ENCODE results near the gene LCMT1. TPM values are rescaled to one million over a fixed set of nuclear protein-coding genes. Genes with fewer than 3 reads are reported as not detected.
"Not testable (repeated sequence)": the region's sequence is repeated elsewhere in the genome, so short reads cannot be mapped to it uniquely, and the experiment has no call there.

LCMT1 gene
- total and polyA plus RNA-seq, 8 donors: 23.2 to 35.0 (median 30.2) TPM

- FAIRE-seq (no peak), DNase-seq (no peak), ATAC-seq (no peak)
- Histone ChIP-seq H3K4me3 (no peak overlapping the region), H3K36me3 (peaks cover 0 to 2% (median 0%) of the 10 kb centered on the region in 3 donors), H3K27ac (no peak overlapping the region), H3K9me3 (no peaks in the 10 kb centered on the region), H3K4me1 (no peaks in the 10 kb centered on the region), H3K27me3 (no peaks in the 10 kb centered on the region)
- 64 to 70% methylated on average over 5 of the region's 5 CpGs for WGBS, 2 donors
- TF ChIP-seq CTCF (IDR thresholded peaks at IDR 0.05): no peak
- intact Hi-C loops (cut with DNase I): no loop called here
Observed at GRCh38 chr16:25158401-25158800, 46.9 kb downstream of the LCMT1 start.

DNA sequence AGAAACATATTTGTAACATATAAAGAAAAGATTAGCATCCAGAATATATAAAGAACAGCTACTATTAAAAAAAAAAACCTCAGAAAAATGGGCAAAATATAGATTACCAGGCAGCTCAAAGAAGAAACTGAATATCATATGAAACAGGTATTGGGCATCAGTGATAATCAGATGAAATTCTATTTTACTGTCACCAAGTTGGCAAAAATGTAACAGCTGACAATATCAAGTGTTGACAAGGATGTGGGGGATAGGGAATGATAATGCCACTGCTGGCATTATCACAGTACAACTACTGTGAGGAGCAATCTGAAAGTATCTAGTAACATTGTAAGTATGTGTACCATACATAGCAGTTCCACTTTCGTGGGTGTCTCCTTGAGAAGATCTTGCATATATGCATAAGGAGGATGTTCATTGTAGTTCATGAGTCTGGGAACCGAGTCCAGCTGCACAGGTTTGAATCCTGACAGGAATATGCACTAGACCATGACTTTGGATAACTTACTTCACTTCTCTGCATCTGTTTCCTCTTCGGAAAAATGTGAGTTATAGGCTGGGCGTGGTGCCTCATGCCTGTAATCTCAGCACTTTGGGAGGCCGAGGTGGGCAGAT, 50.3 kb downstream of the LCMT1 start:
- no peak overlapping the region for H3K27ac ChIP-seq
- DNase-seq (no peak), FAIRE-seq (no peak), ATAC-seq (no peak)
- no peak overlapping the region for H3K4me3 ChIP-seq
- peaks cover 0 to 10% (median 3%) of the 10 kb centered on the region in 3 donors for H3K36me3 ChIP-seq
- intact Hi-C loops (cut with DNase I): no loop called here
- WGBS, 2 donors: 97 to 99% methylated on average over 5 of the region's 5 CpGs
- H3K4me1 ChIP-seq: no peaks in the 10 kb centered on the region
- H3K27me3 ChIP-seq: no peaks in the 10 kb centered on the region
- no peaks in the 10 kb centered on the region for H3K9me3 ChIP-seq
- TF ChIP-seq CTCF (IDR thresholded peaks at IDR 0.05): no peak

- Histone ChIP-seq H3K4me1 (no peaks in the 10 kb centered on the region), H3K9me3 (no peaks in the 10 kb centered on the region), H3K27me3 (no peaks in the 10 kb centered on the region), H3K36me3 (peaks cover 0 to 10% (median 3%) of the 10 kb centered on the region in 3 donors), H3K27ac (no peak overlapping the region), H3K4me3 (no peak overlapping the region)
- no peak for TF ChIP-seq CTCF (IDR thresholded peaks at IDR 0.05)
- DNase-seq (no peak), FAIRE-seq (no peak), ATAC-seq (no peak)
- 98 to 100% methylated on average over 1 of the region's 1 CpG for whole genome bisulfite sequencing, 2 donors
- intact Hi-C loops (cut with DNase I): no loop called here
Observed at GRCh38 chr16:25163683-25164082, 52.1 kb downstream of the LCMT1 start.

GRCh38 chr16:25165284-25165683, 53.7 kb downstream of the LCMT1 start:
- Histone ChIP-seq H3K9me3 (no peaks in the 10 kb centered on the region), H3K4me1 (no peaks in the 10 kb centered on the region), H3K27ac (no peak overlapping the region), H3K36me3 (peaks cover 0 to 17% (median 3%) of the 10 kb centered on the region in 3 donors), H3K27me3 (no peaks in the 10 kb centered on the region), H3K4me3 (no peak overlapping the region)
- intact Hi-C loops (cut with DNase I): no loop called here
- 78 to 79% methylated on average over 5 of the region's 5 CpGs for WGBS, 2 donors
- DNase-seq (no peak), ATAC-seq (no peak), FAIRE-seq (no peak)
- no peak for TF ChIP-seq CTCF (IDR thresholded peaks at IDR 0.05)

- H3K9me3 ChIP-seq; H3K27ac ChIP-seq; H3K4me3 ChIP-seq; DNase-seq; ATAC-seq; H3K27me3 ChIP-seq; FAIRE-seq; intact Hi-C loops (cut with DNase I): not testable (repeated sequence)
- 95 to 97% methylated on average over 9 of the region's 9 CpGs for WGBS, 2 donors
- H3K36me3 ChIP-seq: peaks cover 0 to 20% (median 3%) of the 10 kb centered on the region in 3 donors
- peaks cover 4 to 17% (median 12%) of the 10 kb centered on the region in 3 donors for H3K4me1 ChIP-seq
Observed at GRCh38 chr16:25167920-25168319, 56.4 kb downstream of the LCMT1 start.

Data from pancreas (tissue), 10 donors.